Right ventricle myocardium superior (tissue), 1 donor: ENCODE measurements around the gene TERC. TPM values are rescaled to one million over a fixed set of nuclear protein-coding genes. Genes with fewer than 3 reads are reported as not detected.

ENCODE experiments used
- ATAC-seq: fragments of 200-7000 bp; cut with Tn5 transposase; one replicate; pipeline ENCODE4 v1.9.1; 2020; ENCODE audit warnings: mild to moderate bottlenecking; ENCODE audit not compliant: poor library complexity
- DNase-seq: peaks from one replicate; pipeline ENCODE4 v3.0.0-alpha.2; 2020
- intact Hi-C: fragments of 100-400 bp; cut with DNase I; formaldehyde crosslinking; loops from one replicate; pipeline ENCODE4 v1.11.2; 2022
- long read RNA-seq: library from polyadenylated mRNA; unstranded; transcript quantifications from one replicate; pipeline ENCODE4 v2.0.0, GENCODE V29; 2021
- total RNA-seq: library from RNA; stranded (reverse); fragmentation: NEBNext Ultra II Directional; extraction: Animal tissue kit (Norgen Biotek cat#: 25700); gene quantifications from one replicate; pipeline ENCODE4 v1.2.1, GENCODE V29; 2021
- donor health status: DM: no; HTN: yes; CAD: no; lungs with severe emphysema.

TERC gene
- total RNA-seq: 1.5 TPM
- long read RNA-seq: 0 reads

GRCh38 chr3:169764882-169765612 lies at the start of gene TERC:
TERC (minus strand) TSS chr3:169765060.
- peak; percentile 95 for DNase-seq
- ATAC-seq: peak; percentile 96
- intact Hi-C loops: no loop called here

- peak; percentile 41 for DNase-seq
- no peak for ATAC-seq
- intact Hi-C loops: no loop called here
Measured at GRCh38 chr3:169813757-169814517, 49.1 kb upstream of the TERC start.

GRCh38 chr3:169813278-169813677 lies 48.4 kb upstream of the TERC start:
- DNase-seq (no peak), ATAC-seq (no peak)
- intact Hi-C loops: no loop called here

GRCh38 chr3:169812332-169813235 lies 47.7 kb upstream of the TERC start, which contains the start of the genes LRRC34 and LRRIQ4:
LRRC34 (minus strand) TSS chr3:169812904; CDS start chr3:169812548, 356 bp downstream.
LRRIQ4 (plus strand) TSS chr3:169812870; CDS start chr3:169821922, 9,052 bp downstream.
- peak; percentile 95 for ATAC-seq
- intact Hi-C loops: no loop called here
- DNase-seq: peak; percentile 89

GRCh38 chr3:169811631-169812331 lies 46.9 kb upstream of the TERC start:
- intact Hi-C loops: no loop called here
- ATAC-seq (peak; percentile 72), DNase-seq (no peak)

- DNase-seq (no peak), ATAC-seq (no peak)
- intact Hi-C loops: no loop called here
Measured at GRCh38 chr3:169809230-169809795, 44.5 kb upstream of the TERC start.

GRCh38 chr3:169804681-169805080 lies 39.8 kb upstream of the TERC start:
- no peak for ATAC-seq
- no peak for DNase-seq
- intact Hi-C loops: no loop called here

GRCh38 chr3:169792359-169792758 lies 27.5 kb upstream of the TERC start:
- intact Hi-C loops: loop anchor here (10.0 kb wide), 1 partner anchor 192 kb away; no protein-coding TSS in a partner anchor
- ATAC-seq (peak; percentile 20), DNase-seq (no peak)

- intact Hi-C loops: loop anchor here (10.0 kb wide), 1 partner anchor 194 kb away; no protein-coding TSS in a partner anchor
- no peak for ATAC-seq
Measured at GRCh38 chr3:169790687-169791429, 26.0 kb upstream of the TERC start.

GRCh38 chr3:169790219-169790618 lies 25.4 kb upstream of the TERC start:
- intact Hi-C loops: loop anchor here (10.0 kb wide), 1 partner anchor 195 kb away; no protein-coding TSS in a partner anchor
- no peak for ATAC-seq
- DNase-seq: no peak

More at GRCh38 chr3:169790687-169791429, 26.0 kb upstream of the TERC start:
- DNase-seq: no peak

- DNase-seq: no peak
Measured at GRCh38 chr3:169787791-169788190, 22.9 kb upstream of the TERC start.

GRCh38 chr3:169787120-169787519 lies 22.3 kb upstream of the TERC start:
- no peak for DNase-seq
- intact Hi-C loops: no loop called here

More at GRCh38 chr3:169787791-169788190, 22.9 kb upstream of the TERC start:
- no peak for ATAC-seq
- intact Hi-C loops: no loop called here

GRCh38 chr3:169781209-169781855 lies 16.5 kb upstream of the TERC start:
- DNase-seq: no peak
- intact Hi-C loops: no loop called here
- ATAC-seq: peak; percentile 51

More at GRCh38 chr3:169787120-169787519, 22.3 kb upstream of the TERC start:
- no peak for ATAC-seq

GRCh38 chr3:169780742-169781141 lies 15.9 kb upstream of the TERC start:
- no peak for ATAC-seq
- no peak for DNase-seq
- intact Hi-C loops: no loop called here

GRCh38 chr3:169777822-169778221 lies 13.0 kb upstream of the TERC start:
- ATAC-seq: no peak

GRCh38 chr3:169774186-169774585 lies 9.3 kb upstream of the TERC start:
- intact Hi-C loops: loop anchor here (10.0 kb wide), 1 partner anchor 191 kb away; the partner anchor contains the start of gene SEC62
- DNase-seq: no peak
- no peak for ATAC-seq

More at GRCh38 chr3:169777822-169778221, 13.0 kb upstream of the TERC start:
- intact Hi-C loops: loop anchor here (10.0 kb wide), 1 partner anchor 187 kb away; the partner anchor contains the start of gene SEC62
- no peak for DNase-seq
